ENCODE results near the gene SYNJ2.

SYNJ2 gene

DNA sequence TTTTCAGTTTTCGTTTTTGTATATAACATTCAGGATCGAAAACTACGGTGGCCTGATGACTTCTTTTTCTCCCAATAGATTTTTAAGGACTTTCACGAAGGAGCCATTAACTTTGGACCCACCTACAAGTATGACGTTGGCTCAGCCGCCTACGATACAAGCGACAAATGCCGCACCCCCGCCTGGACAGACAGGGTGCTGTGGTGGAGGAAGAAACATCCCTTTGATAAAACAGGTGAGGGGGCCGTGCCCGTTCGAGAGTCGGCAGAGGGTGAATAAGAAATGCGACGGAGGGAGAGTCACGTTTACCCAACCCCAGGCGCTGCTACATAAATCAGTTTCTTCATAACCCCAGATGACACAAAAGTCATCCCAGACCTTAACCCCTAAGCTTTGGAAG is 94.9 kb downstream of the SYNJ2 start:
- Histone ChIP-seq H2AFZ (ENCODE audit: low read length) (no peak overlapping the region), H3K27me3 (ENCODE audit: control insufficient read depth in 3 of 3, insufficient read depth in 3 of 3, low read depth in 1 of 3, low read length in 3 of 3) (no peaks in the 10 kb centered on the region), H2BK5ac (ENCODE audit: low read length) (no peak overlapping the region), H3K79me1 (ENCODE audit: low read depth, low read length) (no peaks in the 10 kb centered on the region), H3K23ac (ENCODE audit: low read depth, low read length, poor library complexity) (no peak overlapping the region), H3K4me2 (ENCODE audit: insufficient read depth, low read length, poor library complexity, severe bottlenecking) (no peak overlapping the region), H3K4me3 (ENCODE audit: low read length in 2 of 2) (no peak overlapping the region), H2BK120ac (ENCODE audit: low read depth, low read length) (no peak overlapping the region), H3K27ac (replicated peaks; ENCODE audit: low read length) (no peak overlapping the region), H4K8ac (ENCODE audit: low read depth, low read length) (no peak overlapping the region), H2BK12ac (ENCODE audit: low read length) (no peak overlapping the region), H3K9ac (ENCODE audit: low read depth, low read length, poor library complexity) (no peak overlapping the region), H2BK15ac (ENCODE audit: low read length) (no peak overlapping the region), H3K18ac (ENCODE audit: low read length) (no peak overlapping the region), H2AK5ac (ENCODE audit: low read depth, low read length) (no peak overlapping the region), H3K36me3 (replicated peaks in 1 of 2; ENCODE audit: control insufficient read depth in 2 of 2, insufficient read depth in 2 of 2, low read length in 2 of 2) (peaks cover 5 to 36% of the 10 kb centered on the region in 2 donors), H3K14ac (ENCODE audit: low read length) (no peak overlapping the region), H4K91ac (ENCODE audit: low read depth, low read length, poor library complexity) (no peak overlapping the region), H3K4me1 (ENCODE audit: control insufficient read depth in 2 of 2, insufficient read depth in 1 of 2, low read depth in 1 of 2, low read length in 2 of 2) (no peaks in the 10 kb centered on the region), H3K4ac (ENCODE audit: low read length) (no peak overlapping the region), H3K9me3 (replicated peaks in 1 of 2; ENCODE audit: control insufficient read depth in 2 of 2, insufficient read depth in 1 of 2, low read depth in 1 of 2, low read length in 2 of 2) (no peaks in the 10 kb centered on the region)
- no CpG with 5 or more reads among the region's 18 CpGs for WGBS, 2 donors (ENCODE audit: extremely low coverage in 2 of 2, insufficient read length in 2 of 2, insufficient replicate concordance in 1 of 2)
- no peak for DNase-seq (ENCODE audit: low spot score)

DNA sequence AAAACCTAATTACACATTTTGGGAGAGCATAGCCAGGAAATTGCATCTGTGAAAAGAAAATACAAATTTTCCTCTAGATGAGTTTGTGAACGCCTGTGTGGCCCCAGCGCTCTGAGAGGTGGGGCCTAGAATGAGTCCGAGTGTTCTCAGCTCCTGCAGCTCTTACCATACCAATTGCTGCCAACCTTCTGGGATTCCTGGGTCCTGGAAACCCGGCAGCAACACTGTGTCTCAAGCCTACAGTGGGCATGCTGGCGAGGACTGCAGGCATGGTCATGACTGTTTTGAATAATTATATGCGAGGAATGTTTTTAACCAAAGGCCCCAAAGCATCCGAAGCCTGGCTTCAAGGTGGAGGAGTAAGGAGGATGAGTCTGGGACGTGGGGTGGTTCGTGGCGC is 96.0 kb downstream of the SYNJ2 start:
- Histone ChIP-seq H2AFZ (ENCODE audit: low read length) (no peak overlapping the region), H3K36me3 (replicated peaks in 1 of 2; ENCODE audit: control insufficient read depth in 2 of 2, insufficient read depth in 2 of 2, low read length in 2 of 2) (peaks cover 5 to 40% of the 10 kb centered on the region in 2 donors), H2BK5ac (ENCODE audit: low read length) (no peak overlapping the region), H4K8ac (ENCODE audit: low read depth, low read length) (no peak overlapping the region), H2BK15ac (ENCODE audit: low read length) (no peak overlapping the region), H3K9ac (ENCODE audit: low read depth, low read length, poor library complexity) (no peak overlapping the region), H3K4me2 (ENCODE audit: insufficient read depth, low read length, poor library complexity, severe bottlenecking) (no peak overlapping the region), H2BK120ac (ENCODE audit: low read depth, low read length) (no peak overlapping the region), H4K91ac (ENCODE audit: low read depth, low read length, poor library complexity) (no peak overlapping the region), H3K18ac (ENCODE audit: low read length) (no peak overlapping the region), H3K4ac (ENCODE audit: low read length) (no peak overlapping the region), H3K14ac (ENCODE audit: low read length) (no peak overlapping the region), H3K4me3 (ENCODE audit: low read length in 2 of 2) (no peak overlapping the region), H3K9me3 (replicated peaks in 1 of 2; ENCODE audit: control insufficient read depth in 2 of 2, insufficient read depth in 1 of 2, low read depth in 1 of 2, low read length in 2 of 2) (no peaks in the 10 kb centered on the region), H2BK12ac (ENCODE audit: low read length) (no peak overlapping the region), H3K27ac (replicated peaks; ENCODE audit: low read length) (no peak overlapping the region), H3K23ac (ENCODE audit: low read depth, low read length, poor library complexity) (no peak overlapping the region), H3K4me1 (ENCODE audit: control insufficient read depth in 2 of 2, insufficient read depth in 1 of 2, low read depth in 1 of 2, low read length in 2 of 2) (no peaks in the 10 kb centered on the region), H3K27me3 (ENCODE audit: control insufficient read depth in 3 of 3, insufficient read depth in 3 of 3, low read depth in 1 of 3, low read length in 3 of 3) (no peaks in the 10 kb centered on the region), H2AK5ac (ENCODE audit: low read depth, low read length) (no peak overlapping the region), H3K79me1 (ENCODE audit: low read depth, low read length) (no peaks in the 10 kb centered on the region)
- no peak for DNase-seq (ENCODE audit: low spot score)
- WGBS, 2 donors (ENCODE audit: extremely low coverage in 2 of 2, insufficient read length in 2 of 2, insufficient replicate concordance in 1 of 2): no CpG with 5 or more reads among the region's 10 CpGs

DNA sequence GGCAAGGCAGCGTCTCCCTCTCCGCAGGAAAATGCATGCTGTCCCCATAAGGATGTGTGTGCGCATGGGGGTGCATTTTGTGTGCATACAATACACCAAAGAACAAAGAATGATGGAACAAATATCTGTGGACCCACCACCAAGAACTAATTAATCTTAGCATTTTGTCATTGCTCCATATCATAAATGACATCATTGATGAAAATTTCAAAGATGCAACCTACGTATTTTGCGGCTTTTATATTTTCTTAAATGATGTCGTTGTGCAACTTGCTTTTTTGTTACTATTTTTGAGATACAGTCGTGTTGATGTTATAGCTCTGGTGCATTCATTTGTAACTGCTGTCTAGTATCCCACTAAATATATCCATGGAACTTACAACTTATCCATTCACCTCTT is 96.7 kb downstream of the SYNJ2 start:
- H2AK5ac ChIP-seq (ENCODE audit: low read depth, low read length): no peak overlapping the region
- no peak overlapping the region for H3K14ac ChIP-seq (ENCODE audit: low read length)
- no peak overlapping the region for H3K9ac ChIP-seq (ENCODE audit: low read depth, low read length, poor library complexity)
- no peak overlapping the region for H4K8ac ChIP-seq (ENCODE audit: low read depth, low read length)
- H3K9me3 ChIP-seq (replicated peaks in 1 of 2; ENCODE audit: control insufficient read depth in 2 of 2, insufficient read depth in 1 of 2, low read depth in 1 of 2, low read length in 2 of 2): no peaks in the 10 kb centered on the region
- H3K4me2 ChIP-seq (ENCODE audit: insufficient read depth, low read length, poor library complexity, severe bottlenecking): no peak overlapping the region
- no peak overlapping the region for H3K18ac ChIP-seq (ENCODE audit: low read length)
- no peak overlapping the region for H3K23ac ChIP-seq (ENCODE audit: low read depth, low read length, poor library complexity)
- no peak overlapping the region for H2BK120ac ChIP-seq (ENCODE audit: low read depth, low read length)
- no peak for DNase-seq (ENCODE audit: low spot score)
- no peaks in the 10 kb centered on the region for H3K79me1 ChIP-seq (ENCODE audit: low read depth, low read length)
- H3K36me3 ChIP-seq (replicated peaks in 1 of 2; ENCODE audit: control insufficient read depth in 2 of 2, insufficient read depth in 2 of 2, low read length in 2 of 2): peaks cover 5 to 40% of the 10 kb centered on the region in 2 donors
- H4K91ac ChIP-seq (ENCODE audit: low read depth, low read length, poor library complexity): no peak overlapping the region
- no peak overlapping the region for H3K4ac ChIP-seq (ENCODE audit: low read length)
- no peaks in the 10 kb centered on the region for H3K4me1 ChIP-seq (ENCODE audit: control insufficient read depth in 2 of 2, insufficient read depth in 1 of 2, low read depth in 1 of 2, low read length in 2 of 2)
- H2BK5ac ChIP-seq (ENCODE audit: low read length): no peak overlapping the region
- no peak overlapping the region for H2BK15ac ChIP-seq (ENCODE audit: low read length)
- H3K4me3 ChIP-seq (ENCODE audit: low read length in 2 of 2): peak overlapping the region in 1 of 2 donors; percentile 66
- WGBS, 2 donors (ENCODE audit: extremely low coverage in 2 of 2, insufficient read length in 2 of 2, insufficient replicate concordance in 1 of 2): no CpG with 5 or more reads among the region's 7 CpGs
- H2AFZ ChIP-seq (ENCODE audit: low read length): no peak overlapping the region
- H3K27me3 ChIP-seq (ENCODE audit: control insufficient read depth in 3 of 3, insufficient read depth in 3 of 3, low read depth in 1 of 3, low read length in 3 of 3): no peaks in the 10 kb centered on the region
- no peak overlapping the region for H2BK12ac ChIP-seq (ENCODE audit: low read length)
- H3K27ac ChIP-seq (replicated peaks; ENCODE audit: low read length): no peak overlapping the region

DNA sequence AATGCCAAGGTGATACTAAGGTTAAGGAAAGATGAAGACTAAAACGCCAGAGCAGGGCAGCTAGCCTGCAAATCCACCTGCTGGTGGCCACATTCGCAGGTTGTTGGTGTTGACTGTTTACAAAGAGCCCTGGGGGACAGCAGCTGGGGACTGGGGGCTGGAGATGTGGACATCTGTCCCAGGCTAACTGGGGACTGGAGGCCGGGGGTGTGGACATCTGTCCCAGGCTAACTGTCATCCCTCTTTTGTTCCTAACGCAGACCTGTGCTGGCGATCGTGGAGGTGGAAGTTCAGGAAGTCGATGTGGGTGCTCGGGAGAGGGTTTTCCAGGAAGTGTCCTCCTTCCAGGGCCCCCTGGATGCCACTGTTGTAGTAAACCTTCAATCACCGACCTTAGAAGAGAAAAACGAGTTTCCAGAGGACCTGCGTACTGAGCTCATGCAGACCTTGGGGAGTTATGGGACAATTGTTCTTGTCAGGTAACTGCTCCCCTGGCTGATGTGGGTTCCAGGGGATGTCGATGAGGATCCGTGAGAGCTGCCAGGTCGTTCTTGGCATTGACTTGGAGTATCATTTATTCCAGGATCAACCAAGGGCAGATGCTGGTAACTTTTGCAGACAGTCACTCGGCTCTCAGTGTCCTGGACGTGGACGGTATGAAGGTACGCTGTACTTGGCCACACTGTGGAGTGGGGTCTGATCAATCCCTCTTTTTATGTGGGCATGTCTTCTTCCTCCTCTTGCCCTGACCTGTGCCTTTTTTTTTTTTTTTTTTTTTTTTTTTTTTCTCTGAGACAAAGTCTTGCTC is 99.4 kb downstream of the SYNJ2 start:
- H2AK5ac ChIP-seq (ENCODE audit: low read depth, low read length): no peak overlapping the region
- no peak overlapping the region for H3K23ac ChIP-seq (ENCODE audit: low read depth, low read length, poor library complexity)
- no peak overlapping the region for H3K14ac ChIP-seq (ENCODE audit: low read length)
- no peak overlapping the region for H3K27ac ChIP-seq (replicated peaks; ENCODE audit: low read length)
- no peak overlapping the region for H2BK12ac ChIP-seq (ENCODE audit: low read length)
- H3K79me1 ChIP-seq (ENCODE audit: low read depth, low read length): no peaks in the 10 kb centered on the region
- peaks cover 6 to 59% of the 10 kb centered on the region in 2 donors for H3K36me3 ChIP-seq (replicated peaks in 1 of 2; ENCODE audit: control insufficient read depth in 2 of 2, insufficient read depth in 2 of 2, low read length in 2 of 2)
- H3K4ac ChIP-seq (ENCODE audit: low read length): no peak overlapping the region
- WGBS, 2 donors (ENCODE audit: extremely low coverage in 2 of 2, insufficient read length in 2 of 2, insufficient replicate concordance in 1 of 2): no CpG with 5 or more reads among the region's 18 CpGs
- no peak for DNase-seq (ENCODE audit: low spot score)
- peak overlapping the region; percentile 54 for H4K8ac ChIP-seq (ENCODE audit: low read depth, low read length)
- H2AFZ ChIP-seq (ENCODE audit: low read length): no peak overlapping the region
- no peaks in the 10 kb centered on the region for H3K4me1 ChIP-seq (ENCODE audit: control insufficient read depth in 2 of 2, insufficient read depth in 1 of 2, low read depth in 1 of 2, low read length in 2 of 2)
- no peak overlapping the region for H2BK120ac ChIP-seq (ENCODE audit: low read depth, low read length)
- no peak overlapping the region for H3K9ac ChIP-seq (ENCODE audit: low read depth, low read length, poor library complexity)
- H3K4me3 ChIP-seq (ENCODE audit: low read length in 2 of 2): no peak overlapping the region
- no peaks in the 10 kb centered on the region for H3K9me3 ChIP-seq (replicated peaks in 1 of 2; ENCODE audit: control insufficient read depth in 2 of 2, insufficient read depth in 1 of 2, low read depth in 1 of 2, low read length in 2 of 2)
- no peak overlapping the region for H3K18ac ChIP-seq (ENCODE audit: low read length)
- no peak overlapping the region for H2BK15ac ChIP-seq (ENCODE audit: low read length)
- no peak overlapping the region for H3K4me2 ChIP-seq (ENCODE audit: insufficient read depth, low read length, poor library complexity, severe bottlenecking)
- no peak overlapping the region for H2BK5ac ChIP-seq (ENCODE audit: low read length)
- no peaks in the 10 kb centered on the region for H3K27me3 ChIP-seq (ENCODE audit: control insufficient read depth in 3 of 3, insufficient read depth in 3 of 3, low read depth in 1 of 3, low read length in 3 of 3)
- H4K91ac ChIP-seq (ENCODE audit: low read depth, low read length, poor library complexity): no peak overlapping the region
